Measurements from ENCODE around the gene MYLK.

MYLK gene

GRCh38 chr3:123792473-123793201 is 91.5 kb downstream of the MYLK start:
- DNase-seq (ENCODE audit: low spot score), result no peak

DNA sequence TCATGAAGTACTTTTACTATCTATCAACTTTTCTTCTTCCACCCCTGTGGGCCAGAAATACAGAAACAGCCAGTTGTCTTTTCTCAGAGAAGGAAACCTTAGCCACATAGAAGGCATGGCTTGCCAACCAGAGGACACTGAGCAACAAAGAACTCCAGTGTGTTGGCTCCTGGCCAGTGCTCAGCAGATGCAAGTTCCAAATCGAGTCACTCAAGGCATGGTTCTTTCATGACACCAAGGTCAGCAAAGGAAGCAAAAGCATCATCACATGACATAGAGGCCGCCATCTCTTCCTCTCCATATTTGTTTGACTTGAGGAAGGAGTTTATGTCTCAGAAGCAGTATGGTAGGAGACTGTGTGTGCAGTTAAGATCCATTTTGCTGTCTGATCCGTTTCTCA is 92.2 kb downstream of the MYLK start:
- no peak for DNase-seq (ENCODE audit: low spot score)

GRCh38 chr3:123791417-123791816 is 92.7 kb downstream of the MYLK start:
- DNase-seq (ENCODE audit: low spot score), result no peak

DNA sequence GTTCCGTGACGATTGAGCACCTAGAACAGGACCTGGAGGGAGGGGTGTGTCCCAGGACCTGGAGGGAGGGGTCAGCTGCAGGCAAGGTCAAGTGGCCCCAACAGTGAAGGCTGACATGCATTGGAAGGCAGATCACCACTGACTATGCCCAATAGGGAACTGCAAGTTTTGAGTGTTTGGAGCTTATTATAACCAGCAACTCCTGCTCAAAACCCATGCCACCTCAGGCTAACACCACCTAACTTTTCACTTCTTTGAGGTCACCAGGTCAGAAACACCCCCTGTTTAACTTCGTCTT is 93.1 kb downstream of the MYLK start:
- no peak for DNase-seq (ENCODE audit: low spot score)

- DNase-seq (ENCODE audit: low spot score), result no peak
Observed at GRCh38 chr3:123790254-123791072, 93.7 kb downstream of the MYLK start.

GRCh38 chr3:123789760-123790159 is 94.4 kb downstream of the MYLK start:
- DNase-seq (ENCODE audit: low spot score), result no peak

GRCh38 chr3:123789160-123789559 is 95.0 kb downstream of the MYLK start:
- no peak for DNase-seq (ENCODE audit: low spot score)

- no peak for DNase-seq (ENCODE audit: low spot score)
Observed at GRCh38 chr3:123788710-123789109, 95.4 kb downstream of the MYLK start.

- DNase-seq (ENCODE audit: low spot score), result no peak
Observed at GRCh38 chr3:123787133-123787532, 97.0 kb downstream of the MYLK start.

DNA sequence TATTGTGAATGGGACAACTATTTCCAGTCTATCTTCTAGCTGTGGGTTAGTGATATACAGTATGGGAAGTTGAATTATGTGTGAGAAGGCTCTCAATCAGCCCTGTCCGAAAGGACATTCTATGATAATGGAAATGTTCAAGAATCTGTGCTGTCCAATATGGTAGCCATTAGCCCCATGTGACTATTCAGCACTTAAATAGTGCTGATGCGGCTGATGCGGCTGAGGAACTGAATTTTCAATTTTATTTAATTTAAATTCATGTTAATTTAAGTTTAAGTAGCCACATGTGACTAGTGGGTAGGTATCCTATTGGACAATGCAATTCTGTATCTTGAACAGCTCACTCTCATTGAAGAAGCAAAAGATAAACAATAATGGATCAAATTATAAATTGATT is 98.5 kb downstream of the MYLK start:
- DNase-seq (ENCODE audit: low spot score), result no peak

DNA sequence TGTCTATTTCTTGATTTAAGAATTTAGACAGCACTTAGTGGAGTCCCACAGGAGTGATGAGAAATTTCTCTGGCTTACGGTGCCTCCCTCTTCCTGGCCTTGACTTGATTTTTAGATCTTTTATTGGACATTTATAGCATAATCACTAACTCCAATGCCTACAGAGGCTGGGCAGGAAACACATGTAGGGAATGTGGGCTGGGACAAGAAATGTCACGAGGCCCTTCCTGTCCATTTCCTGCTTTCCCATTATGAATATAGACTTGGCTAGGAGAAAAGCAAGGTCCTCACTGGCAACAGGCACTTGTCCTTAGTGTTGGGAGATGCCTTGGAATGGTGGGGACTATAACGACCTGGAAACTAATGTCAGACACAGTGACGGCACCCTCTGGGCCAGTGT is 100.3 kb downstream of the MYLK start:
- DNase-seq (ENCODE audit: low spot score), result no peak

GRCh38 chr3:123783050-123783689 is 101.0 kb downstream of the MYLK start:
- no peak for DNase-seq (ENCODE audit: low spot score)

DNA sequence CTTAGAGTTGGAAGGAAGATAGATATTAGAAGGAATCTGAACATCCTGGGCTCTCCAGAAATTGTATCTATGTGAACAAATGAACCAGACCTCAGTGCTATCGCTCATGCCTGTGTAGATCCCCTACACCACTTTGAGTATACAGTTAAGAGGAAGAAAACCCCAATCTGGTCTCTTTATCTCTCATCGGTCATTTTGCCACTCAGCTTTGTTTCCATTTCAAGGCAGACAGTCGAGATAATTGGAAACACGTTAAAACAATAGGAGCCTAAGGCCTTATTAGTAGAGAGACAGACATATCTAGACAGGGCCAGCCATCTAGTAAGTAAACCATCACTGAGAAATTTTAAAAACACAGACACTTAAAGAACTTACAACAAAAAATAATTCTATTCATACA is 101.6 kb downstream of the MYLK start:
- DNase-seq (ENCODE audit: low spot score), result no peak

DNA sequence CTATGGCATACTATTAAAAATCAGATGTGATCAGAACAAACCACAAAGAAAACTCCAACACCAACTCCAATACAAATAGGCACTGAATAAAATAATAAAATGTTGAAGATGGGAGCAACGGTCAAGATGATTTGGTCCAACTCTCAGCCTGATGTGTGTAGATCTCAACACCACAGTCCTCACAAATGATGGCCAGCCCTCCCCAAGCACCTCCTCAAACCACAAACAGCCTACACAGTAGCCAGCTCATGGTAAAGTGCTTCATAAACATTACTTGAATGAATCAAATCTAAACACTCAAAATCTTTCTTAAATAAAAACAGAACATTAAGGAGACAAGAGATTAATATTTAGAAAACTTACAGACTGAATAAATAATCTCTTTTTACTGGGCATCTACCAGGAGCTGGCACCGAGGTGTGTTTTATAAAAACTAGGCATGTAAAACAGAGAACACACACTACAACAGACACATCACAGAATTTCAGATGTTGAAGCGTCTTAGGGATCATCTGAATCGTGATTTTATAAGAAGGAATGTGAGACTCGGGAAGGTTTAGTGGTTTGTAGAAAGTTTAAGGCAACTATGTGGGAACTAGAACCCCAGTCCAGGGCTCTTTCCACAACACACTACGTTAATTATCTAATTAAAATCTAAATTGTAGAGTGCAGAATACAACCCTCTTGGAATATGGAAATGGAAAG is 102.4 kb downstream of the MYLK start:
- no peak for DNase-seq (ENCODE audit: low spot score)

GRCh38 chr3:123781138-123781537 is 103.0 kb downstream of the MYLK start:
- DNase-seq (ENCODE audit: low spot score), result no peak

GRCh38 chr3:123780656-123781055 is 103.5 kb downstream of the MYLK start:
- no peak for DNase-seq (ENCODE audit: low spot score)

DNA sequence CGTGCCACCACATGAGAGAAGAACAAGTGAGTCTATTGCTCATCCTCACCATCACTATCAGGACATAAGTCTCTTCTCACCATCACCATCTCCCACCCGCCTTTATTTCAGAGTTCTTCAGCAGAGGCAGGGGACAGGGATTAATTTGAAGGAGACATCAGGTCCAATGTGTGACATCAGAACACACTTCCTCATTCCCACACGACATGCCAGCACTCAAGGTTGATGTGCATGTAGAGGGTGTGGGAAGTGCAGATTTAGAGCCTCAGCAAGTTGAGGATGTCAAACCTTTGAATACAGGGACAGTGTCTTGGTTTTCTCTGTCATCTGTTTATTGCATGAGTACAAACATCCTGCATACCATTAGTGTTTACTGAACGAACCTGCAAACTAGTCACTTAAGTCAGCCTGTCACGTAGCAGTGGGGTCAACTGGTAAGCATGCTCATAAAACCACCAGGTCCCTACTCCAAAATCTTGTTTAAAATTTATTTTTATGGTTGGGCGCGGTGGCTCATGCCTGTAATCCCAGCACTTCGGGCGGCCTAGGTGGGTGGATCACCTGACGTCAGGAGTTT is 104.4 kb downstream of the MYLK start:
- DNase-seq (ENCODE audit: low spot score), result no peak

DNA sequence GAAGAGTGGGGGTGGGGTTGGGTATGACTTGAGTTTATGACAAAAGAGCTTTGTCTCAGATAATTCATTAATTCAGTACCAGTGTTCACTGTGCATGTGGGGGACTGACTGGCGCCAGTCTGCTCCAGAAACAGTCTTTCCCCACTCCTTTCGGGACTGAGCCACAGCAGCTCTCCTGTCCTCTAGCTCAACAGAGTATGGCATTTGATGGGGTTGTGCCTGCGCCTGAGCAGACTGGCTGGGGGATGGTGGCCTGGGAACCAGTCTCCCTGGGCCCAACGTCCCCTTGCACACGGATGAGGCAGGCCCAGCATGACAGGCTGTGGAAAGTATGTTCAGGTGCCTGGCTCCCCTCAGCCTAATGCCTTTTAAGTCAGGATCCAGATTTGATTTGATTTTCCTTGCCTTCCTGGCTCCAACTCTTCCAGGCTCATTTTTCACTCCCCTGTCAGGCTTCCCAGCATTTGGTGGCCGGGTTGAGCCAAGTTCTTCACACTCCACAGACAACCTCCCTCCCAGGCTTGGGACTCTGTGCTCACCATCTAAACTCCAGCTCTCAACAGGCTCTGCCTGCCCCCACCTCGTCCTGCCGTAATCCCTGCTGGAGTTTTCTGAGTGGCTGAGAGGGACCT is 105.0 kb downstream of the MYLK start:
- no peak for DNase-seq (ENCODE audit: low spot score)

- DNase-seq (ENCODE audit: low spot score), result no peak
Observed at GRCh38 chr3:123778525-123778924, 105.6 kb downstream of the MYLK start.

DNA sequence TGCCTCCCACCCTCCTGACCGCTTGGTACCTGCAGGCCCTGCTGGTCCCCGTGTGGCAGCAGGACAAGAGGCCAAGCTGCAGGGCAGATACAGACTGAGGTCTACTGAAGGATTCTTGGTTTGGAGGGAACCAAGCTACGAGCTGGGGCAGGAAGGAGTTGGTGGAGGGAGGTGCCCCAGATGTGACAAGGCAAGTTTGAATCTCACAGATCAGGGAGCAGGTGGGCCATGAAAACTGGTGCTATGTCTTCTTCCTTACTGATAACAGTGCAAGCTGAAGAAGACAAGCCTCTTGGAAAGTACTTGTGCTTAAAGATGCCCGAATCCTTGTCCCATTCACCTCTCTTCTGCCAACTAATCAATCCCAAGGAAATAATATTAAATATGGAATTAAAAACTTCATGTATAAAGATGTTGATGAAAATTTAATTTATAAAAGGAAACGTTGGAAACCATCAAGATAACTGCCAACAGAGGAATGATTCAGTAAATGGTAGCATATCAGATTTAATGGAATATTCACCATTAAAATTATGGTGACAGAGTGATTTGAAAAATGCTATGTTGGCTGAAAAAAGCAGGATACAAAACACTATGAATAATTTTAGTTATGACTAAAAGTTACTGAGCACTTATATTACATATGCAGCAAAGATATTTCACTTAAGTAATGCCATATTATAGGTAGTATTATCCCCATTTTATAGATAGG is 107.9 kb downstream of the MYLK start:
- no peak for DNase-seq (ENCODE audit: low spot score)

DNA sequence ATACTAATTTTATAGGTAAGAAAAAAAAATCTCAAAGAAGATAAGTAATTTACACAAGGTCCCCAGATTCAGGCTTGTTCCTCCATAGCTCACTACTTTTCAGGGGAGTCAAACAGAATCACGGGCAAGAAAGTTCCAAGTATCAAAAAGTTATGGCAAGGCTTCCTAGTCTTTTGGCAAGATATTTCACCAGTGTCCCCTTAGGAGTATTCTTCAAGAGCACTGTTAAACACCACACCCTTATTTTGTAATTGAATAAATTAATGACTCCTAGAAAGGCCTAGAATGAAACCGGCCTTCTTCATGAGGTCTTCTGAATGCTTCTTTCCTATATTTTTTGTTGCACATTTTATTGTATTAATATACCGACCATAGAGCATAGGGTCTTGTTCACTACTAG is 109.7 kb downstream of the MYLK start:
- DNase-seq (ENCODE audit: low spot score), result no peak

Measured in iPS-NIHi11 (cell line).